GM23248 (cell line): ENCODE results near the gene ATXN7.

Experiments used
- EZH2 ChIP-seq: fragments of 200-600 bp; sonication (generic); IDR thresholded peaks from 2 replicates; pipeline ENCODE4 v1.6.1; 2018; ENCODE audit warnings: antibody characterized with exemption, mild to moderate bottlenecking; ENCODE audit not compliant: insufficient read depth, poor library complexity, severe bottlenecking
- EZH2phosphoT487 ChIP-seq: fragments of 200-600 bp; sonication (generic); IDR thresholded peaks from 2 replicates; pipeline ENCODE4 v1.6.1; 2018; ENCODE audit warnings: antibody characterized with exemption, moderate library complexity, mild to moderate bottlenecking, low read depth; ENCODE audit not compliant: insufficient read depth

DNA sequence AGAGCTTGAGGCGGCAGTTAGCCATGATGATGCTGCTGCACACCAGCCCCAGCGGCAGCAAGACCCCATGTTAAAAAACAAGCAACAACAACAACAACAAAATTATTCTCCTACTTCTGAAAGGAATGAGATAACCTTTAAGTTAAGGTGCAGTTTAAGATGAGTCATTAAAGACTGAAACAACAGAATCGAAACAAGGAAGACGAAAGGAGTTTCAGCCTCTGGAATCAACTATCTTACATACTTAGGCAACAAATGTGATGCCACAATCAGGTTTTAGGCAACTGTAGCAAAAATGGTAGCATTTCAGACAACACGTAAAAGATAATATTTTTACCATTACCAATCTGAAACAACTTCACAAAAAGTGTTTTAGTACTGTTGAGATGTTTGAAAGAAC, 36.3 kb downstream of the ATXN7 start:
- no peak for TF ChIP-seq EZH2phosphoT487
- TF ChIP-seq EZH2 = no peak
